Kidney (tissue), 14 donors: Measurements from ENCODE around the gene TRIM8. TPM values are rescaled to one million over a fixed set of nuclear protein-coding genes. Genes with fewer than 3 reads are reported as not detected.
A peak's percentile ranks its signal among the peaks of the same experiment; 100 is the strongest.

Experiments
- DNase-seq, 5 donors: peaks; one replicate each; pipeline ENCODE4 v3.0.0-alpha.2; 2013 to 2020
- FAIRE-seq: peaks from 2 replicates; lab custom pipeline; 2012; peaks lifted over from hg19 to GRCh38; lab: Jason Lieb, UNC
- H3K27ac ChIP-seq, 2 donors: one replicate each; pipeline ENCODE4 v1.7.0; 2013; ENCODE audit warnings: low read depth in 2 of 2, low read length in 2 of 2, inconsistent platforms in 1 of 2
- H3K27me3 ChIP-seq: one replicate; pipeline ENCODE4 v1.7.1; 2013; ENCODE audit warnings: low read length, inconsistent platforms; ENCODE audit not compliant: control insufficient read depth, insufficient read depth
- H3K36me3 ChIP-seq, 3 donors: one replicate each; pipeline versions ENCODE4 v1.7.0 to v1.7.1; 2013; ENCODE audit warnings: low read length in 3 of 3, control low read depth in 1 of 3, inconsistent platforms in 1 of 3; ENCODE audit not compliant: insufficient read depth in 3 of 3, control insufficient read depth in 2 of 3
- H3K4me1 ChIP-seq, 3 donors: one replicate each; pipeline versions ENCODE4 v1.7.0 to v1.7.1; 2013; ENCODE audit warnings: low read length in 3 of 3, inconsistent platforms in 1 of 3, low read depth in 1 of 3; ENCODE audit not compliant: control insufficient read depth in 2 of 3, insufficient read depth in 2 of 3
- H3K4me3 ChIP-seq, 3 donors: one replicate each; pipeline versions ENCODE4 v1.7.0 to v1.8.1; 2013; ENCODE audit warnings: low read length in 3 of 3, control low read depth in 1 of 3, inconsistent platforms in 1 of 3
- H3K9ac ChIP-seq, 3 donors: one replicate each; pipeline versions ENCODE4 v1.7.0 to v1.7.1; 2013; ENCODE audit warnings: low read length in 3 of 3, control low read depth in 1 of 3, inconsistent platforms in 1 of 3
- H3K9me3 ChIP-seq, 3 donors: one replicate each; pipeline versions ENCODE4 v1.7.0 to v1.7.1; 2013; ENCODE audit warnings: low read length in 3 of 3, control low read depth in 1 of 3, inconsistent platforms in 1 of 3; ENCODE audit not compliant: control insufficient read depth in 2 of 3, insufficient read depth in 1 of 3
- intact Hi-C: fragments of 100-400 bp; cut with DNase I; formaldehyde crosslinking; loops from one replicate; pipeline ENCODE4 v1.11.1; 2022
- polyA plus RNA-seq: library from polyadenylated mRNA; stranded (reverse); fragments of 350-450 nt; fragmentation: Illumina TruSeq; extraction: RNeasy Lipid Tissue Mini Kit (QIAGEN cat#74804); gene quantifications from one replicate; pipeline ENCODE4 v1.2.3, GENCODE V29; 2014; ENCODE audit warnings: low read depth, low replicate concordance; ENCODE audit not compliant: insufficient read depth
- total RNA-seq: library from RNA; stranded (reverse); fragmentation: NEBNext Ultra II Directional; extraction: Animal tissue kit (Norgen Biotek cat#: 25700); gene quantifications from one replicate; pipeline ENCODE4 v1.2.1, GENCODE V29; 2021
- TF ChIP-seq, protein P1 (sequence below): IDR thresholded peaks from 3 replicates; pipeline ENCODE4 v1.5.1; 2012; ENCODE audit warnings: mild to moderate bottlenecking, moderate library complexity, borderline replicate concordance; ENCODE audit not compliant: insufficient read depth; ENCODE audit errors: extremely low read depth
- donor health status: control.
- donor health status: control.
- donor health status: control.
- donor health status: control.
- donor health status: control.
- donor health status: DM: yes; HTN: yes; CAD: no.
- donor health status: Normal renal cell carcinoma (clear cell type).

The TRIM8 gene
- total and polyA plus RNA-seq, 2 donors from 2014 or later, result 160 to 198 TPM

DNA sequence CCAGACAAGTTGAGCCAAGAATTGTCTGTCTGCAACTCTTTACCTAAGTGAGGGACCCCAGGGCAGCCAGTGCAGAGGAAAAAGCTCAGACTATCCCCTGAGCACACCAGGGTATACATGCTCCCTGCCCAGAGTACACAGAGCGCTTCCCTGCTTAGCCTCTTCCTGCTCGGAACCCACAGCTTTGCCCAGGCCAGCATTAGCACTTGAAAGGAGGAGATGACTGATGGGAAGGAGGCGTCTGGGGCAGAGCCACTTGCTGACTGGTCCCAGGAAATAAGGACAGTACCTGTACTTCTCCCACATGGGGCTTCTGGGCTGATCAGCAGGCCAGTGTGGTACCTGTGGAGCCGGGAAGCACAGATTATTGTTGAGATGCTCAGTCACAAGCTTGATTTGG, 48.4 kb upstream of the TRIM8 start:
- H3K36me3 ChIP-seq, result peaks cover 0 to 19% (median 12%) of the 10 kb centered on the region in 3 donors
- TF ChIP-seq, protein P1, sequence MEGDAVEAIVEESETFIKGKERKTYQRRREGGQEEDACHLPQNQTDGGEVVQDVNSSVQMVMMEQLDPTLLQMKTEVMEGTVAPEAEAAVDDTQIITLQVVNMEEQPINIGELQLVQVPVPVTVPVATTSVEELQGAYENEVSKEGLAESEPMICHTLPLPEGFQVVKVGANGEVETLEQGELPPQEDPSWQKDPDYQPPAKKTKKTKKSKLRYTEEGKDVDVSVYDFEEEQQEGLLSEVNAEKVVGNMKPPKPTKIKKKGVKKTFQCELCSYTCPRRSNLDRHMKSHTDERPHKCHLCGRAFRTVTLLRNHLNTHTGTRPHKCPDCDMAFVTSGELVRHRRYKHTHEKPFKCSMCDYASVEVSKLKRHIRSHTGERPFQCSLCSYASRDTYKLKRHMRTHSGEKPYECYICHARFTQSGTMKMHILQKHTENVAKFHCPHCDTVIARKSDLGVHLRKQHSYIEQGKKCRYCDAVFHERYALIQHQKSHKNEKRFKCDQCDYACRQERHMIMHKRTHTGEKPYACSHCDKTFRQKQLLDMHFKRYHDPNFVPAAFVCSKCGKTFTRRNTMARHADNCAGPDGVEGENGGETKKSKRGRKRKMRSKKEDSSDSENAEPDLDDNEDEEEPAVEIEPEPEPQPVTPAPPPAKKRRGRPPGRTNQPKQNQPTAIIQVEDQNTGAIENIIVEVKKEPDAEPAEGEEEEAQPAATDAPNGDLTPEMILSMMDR, result no peak
- H3K9me3 ChIP-seq, result no peaks in the 10 kb centered on the region
- no peaks in the 10 kb centered on the region for H3K27me3 ChIP-seq
- H3K4me1 ChIP-seq, result peaks cover 0 to 16% (median 12%) of the 10 kb centered on the region in 3 donors
- intact Hi-C loops, result no loop called here
- DNase-seq (no peak), FAIRE-seq (no peak)
- H3K27ac ChIP-seq, result no peak overlapping the region
- no peak overlapping the region for H3K9ac ChIP-seq
- no peak overlapping the region for H3K4me3 ChIP-seq

- Histone ChIP-seq H3K27ac (no peak overlapping the region), H3K9ac (no peak overlapping the region)
- no peak for FAIRE-seq
These were observed 47.7 kb upstream of the TRIM8 start for GRCh38 chr10:102596506-102596971.

GRCh38 chr10:102597131-102597991, 46.9 kb upstream of the TRIM8 start:
- Histone ChIP-seq H3K27me3 (no peaks in the 10 kb centered on the region), H3K4me1 (peaks cover 0 to 16% (median 12%) of the 10 kb centered on the region in 3 donors), H3K27ac (peak overlapping the region in 1 of 2 donors; percentile 1), H3K9me3 (no peaks in the 10 kb centered on the region), H3K4me3 (no peak overlapping the region), H3K36me3 (peaks cover 0 to 27% (median 18%) of the 10 kb centered on the region in 3 donors), H3K9ac (no peak overlapping the region)
- intact Hi-C loops, result no loop called here
- FAIRE-seq (no peak), DNase-seq (no peak)
- TF ChIP-seq, protein P1, result no peak

More at GRCh38 chr10:102596506-102596971, 47.7 kb upstream of the TRIM8 start:
- Histone ChIP-seq H3K27me3 (no peaks in the 10 kb centered on the region), H3K4me1 (peaks cover 0 to 16% (median 12%) of the 10 kb centered on the region in 3 donors), H3K4me3 (no peak overlapping the region), H3K9me3 (no peaks in the 10 kb centered on the region), H3K36me3 (peaks cover 0 to 25% (median 17%) of the 10 kb centered on the region in 3 donors)
- peak in 3 of 5 donors; percentile 70 to 81 (median 72) for DNase-seq
- intact Hi-C loops, result no loop called here
- TF ChIP-seq, protein P1, result peak; percentile 80
